HT1080 (cell line): Measurements from ENCODE around the gene ZNF417. TPM values are rescaled to one million over a fixed set of nuclear protein-coding genes. Genes with fewer than 3 reads are reported as not detected.
"Not testable (repeated sequence)": the region's sequence is repeated elsewhere in the genome, so short reads cannot be mapped to it uniquely, and the experiment has no call there.

Experiments
- DNase-seq: peaks from one replicate; pipeline ENCODE4 v3.0.0-alpha.2; 2015; ENCODE audit warnings: low read depth
- total RNA-seq: library from RNA; depleted of rRNA; stranded (reverse); fragments of >200 nt; shearing (Covaris generic); gene quantifications from 2 replicates; pipeline ENCODE4 v1.2.3, GENCODE V29; 2014; rRNA removed

Gene ZNF417
- total RNA-seq, 1 experiment from 2014 or later: 6.7 TPM

GRCh38 chr19:57888107-57888559 lies 28.3 kb downstream of the ZNF417 start:
- DNase-seq: no peak

GRCh38 chr19:57887195-57887941 lies 29.0 kb downstream of the ZNF417 start:
- DNase-seq: no peak

GRCh38 chr19:57886046-57886445 lies 30.3 kb downstream of the ZNF417 start:
- DNase-seq: no peak

- not testable (repeated sequence) for DNase-seq
Observed at GRCh38 chr19:57873883-57874799, 42.3 kb downstream of the ZNF417 start.

- no peak for DNase-seq
Observed at GRCh38 chr19:57872450-57872849, 43.9 kb downstream of the ZNF417 start.

GRCh38 chr19:57870225-57870624 lies 46.2 kb downstream of the ZNF417 start:
- DNase-seq: no peak

- not testable (repeated sequence) for DNase-seq
Observed at GRCh38 chr19:57869655-57870054, 46.7 kb downstream of the ZNF417 start.

- DNase-seq: no peak
Observed at GRCh38 chr19:57867868-57868492, 48.4 kb downstream of the ZNF417 start.

Other genes starting within 250 kb of the ZNF417 start
- gene ZSCAN4, start 247.7 kb downstream of the ZNF417 start, total RNA-seq: not detected in 2 replicates
- gene ZNF551, start 234.6 kb downstream of the ZNF417 start, total RNA-seq: 17.0 and 26.8 TPM in 2 replicates
- gene ZNF154, start 207.4 kb downstream of the ZNF417 start, total RNA-seq: not detected in 2 replicates
- gene ZNF671, start 189.0 kb downstream of the ZNF417 start, total RNA-seq: 1.9 and 2.6 TPM in 2 replicates
- 10.0 and 11.4 TPM in 2 replicates for gene ZNF776, start 169.8 kb downstream of the ZNF417 start, total RNA-seq
- gene ZNF586, start 146.9 kb downstream of the ZNF417 start, total RNA-seq: 11.6 and 12.1 TPM in 2 replicates
- gene ZNF552, start 101.7 kb downstream of the ZNF417 start, total RNA-seq: 6.7 and 8.0 TPM in 2 replicates
- gene ZNF587B, start 86.3 kb downstream of the ZNF417 start, total RNA-seq: 21.8 and 23.5 TPM in 2 replicates
- gene ZNF587, start 66.7 kb downstream of the ZNF417 start, total RNA-seq: 8.1 and 8.2 TPM in 2 replicates
- gene ZNF814, start 27.6 kb downstream of the ZNF417 start, total RNA-seq: 0.53 and 0.80 TPM in 2 replicates
- 0.03 TPM in 1 of 2 replicates, not detected in the other for gene ZNF418, start 18.8 kb upstream of the ZNF417 start, total RNA-seq
- gene ZNF256, start 31.1 kb upstream of the ZNF417 start, total RNA-seq: 5.0 and 5.4 TPM in 2 replicates
- not detected in 2 replicates for gene C19orf18, start 57.9 kb upstream of the ZNF417 start, total RNA-seq
- 6.8 and 16.9 TPM in 2 replicates for gene ZNF606, start 86.2 kb upstream of the ZNF417 start, total RNA-seq
- not detected in 2 replicates for gene ZSCAN1, start 117.4 kb upstream of the ZNF417 start, total RNA-seq
- gene ZNF135, start 142.7 kb upstream of the ZNF417 start, total RNA-seq: 0.03 TPM in 1 of 2 replicates, not detected in the other
- gene ZSCAN18, start 181.6 kb upstream of the ZNF417 start, total RNA-seq: 0.30 and 0.71 TPM in 2 replicates
- 7.1 and 9.0 TPM in 2 replicates for gene ZNF329, start 234.2 kb upstream of the ZNF417 start, total RNA-seq